A673 (cell line): Measurements from ENCODE around the gene MTG2.

Experiments
- EZH2 ChIP-seq: fragments of 200-600 bp; sonication (generic); IDR thresholded peaks from 2 replicates; pipeline ENCODE4 v1.6.1; 2017; ENCODE audit warnings: borderline replicate concordance, low read depth, mild to moderate bottlenecking, mixed read lengths, antibody characterized with exemption, low read length; ENCODE audit not compliant: poor library complexity, severe bottlenecking
- TF ChIP-seq, protein P1 (sequence below): fragments of 300-800, 200-600 bp; sonication (generic); conservative IDR thresholded peaks from 2 replicates; pipeline ENCODE4 v1.5.1; 2017; ENCODE audit warnings: low read depth, mild to moderate bottlenecking, antibody characterized with exemption, low read length, moderate library complexity, mixed read lengths

DNA sequence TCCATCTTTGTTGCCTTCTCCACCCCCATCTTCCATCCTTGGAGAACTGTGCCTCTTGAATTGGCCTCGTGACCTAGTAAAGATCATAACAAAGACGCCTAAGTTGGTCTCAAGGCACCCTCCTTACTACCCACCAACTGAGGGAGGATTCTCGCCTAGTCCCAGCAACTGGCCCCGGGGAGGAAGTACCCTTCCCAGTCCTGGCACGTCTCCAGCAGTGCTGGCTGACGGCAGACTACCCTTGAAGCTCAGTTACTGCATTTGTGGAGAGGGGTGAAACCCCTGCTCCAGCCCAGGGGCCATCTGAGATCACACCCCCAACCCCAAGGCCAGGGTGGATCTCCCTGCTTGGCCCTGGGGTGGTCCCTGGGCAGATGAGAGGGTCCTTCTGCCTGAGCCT lies 53.4 kb downstream of the MTG2 start:
- TF ChIP-seq, protein P1, sequence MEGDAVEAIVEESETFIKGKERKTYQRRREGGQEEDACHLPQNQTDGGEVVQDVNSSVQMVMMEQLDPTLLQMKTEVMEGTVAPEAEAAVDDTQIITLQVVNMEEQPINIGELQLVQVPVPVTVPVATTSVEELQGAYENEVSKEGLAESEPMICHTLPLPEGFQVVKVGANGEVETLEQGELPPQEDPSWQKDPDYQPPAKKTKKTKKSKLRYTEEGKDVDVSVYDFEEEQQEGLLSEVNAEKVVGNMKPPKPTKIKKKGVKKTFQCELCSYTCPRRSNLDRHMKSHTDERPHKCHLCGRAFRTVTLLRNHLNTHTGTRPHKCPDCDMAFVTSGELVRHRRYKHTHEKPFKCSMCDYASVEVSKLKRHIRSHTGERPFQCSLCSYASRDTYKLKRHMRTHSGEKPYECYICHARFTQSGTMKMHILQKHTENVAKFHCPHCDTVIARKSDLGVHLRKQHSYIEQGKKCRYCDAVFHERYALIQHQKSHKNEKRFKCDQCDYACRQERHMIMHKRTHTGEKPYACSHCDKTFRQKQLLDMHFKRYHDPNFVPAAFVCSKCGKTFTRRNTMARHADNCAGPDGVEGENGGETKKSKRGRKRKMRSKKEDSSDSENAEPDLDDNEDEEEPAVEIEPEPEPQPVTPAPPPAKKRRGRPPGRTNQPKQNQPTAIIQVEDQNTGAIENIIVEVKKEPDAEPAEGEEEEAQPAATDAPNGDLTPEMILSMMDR = no peak
- no peak for TF ChIP-seq EZH2
